T-helper 2 cell treated with Interferon-gamma antibody and Interleukin-4, amounts not matched to agents 100 ng/mL and 5 ng/mL, for 36 hours (primary cell): ENCODE results near the gene GPR156. TPM values are rescaled to one million over a fixed set of nuclear protein-coding genes. Genes with fewer than 3 reads are reported as not detected.
"Not testable (repeated sequence)": the region's sequence is repeated elsewhere in the genome, so short reads cannot be mapped to it uniquely, and the experiment has no call there.

Experiments used
- intact Hi-C: fragments of 100-400 bp; cut with micrococcal nuclease; formaldehyde crosslinking; loops from one replicate; pipeline ENCODE4 v1.15.1; 2023
- total RNA-seq: library from RNA; stranded (reverse); gene quantifications from 2 replicates; pipeline ENCODE4 v1.2.3, GENCODE V29; 2022

GPR156 gene
- total RNA-seq, 1 donor from 2014 or later = not detected

- intact Hi-C loops = no loop called here
Measured at GRCh38 chr3:120274739-120275167, 10.3 kb downstream of the GPR156 start.

GRCh38 chr3:120272286-120272685, 12.7 kb downstream of the GPR156 start:
- intact Hi-C loops = no loop called here

GRCh38 chr3:120265989-120266388, 19.0 kb downstream of the GPR156 start:
- intact Hi-C loops = no loop called here

GRCh38 chr3:120264963-120265362, 20.1 kb downstream of the GPR156 start:
- intact Hi-C loops = no loop called here

GRCh38 chr3:120263792-120264191, 21.2 kb downstream of the GPR156 start:
- intact Hi-C loops = no loop called here

GRCh38 chr3:120258009-120258408, 27.0 kb downstream of the GPR156 start:
- intact Hi-C loops = no loop called here

- intact Hi-C loops = loop anchor here (2.0 to 10.0 kb wide), 3 partner anchors 103 to 549 kb away; partner anchors contain the start of gene LRRC58
Measured at GRCh38 chr3:120245386-120245785, 39.6 kb downstream of the GPR156 start.

GRCh38 chr3:120244834-120245225, 40.2 kb downstream of the GPR156 start:
- intact Hi-C loops = loop anchor here (1.0 to 10.0 kb wide), 6 partner anchors 104 to 550 kb away; partner anchors contain the start of gene LRRC58

GRCh38 chr3:120239644-120240043, 45.4 kb downstream of the GPR156 start:
- intact Hi-C loops = loop anchor here (5.0 to 10.0 kb wide), 2 partner anchors 347 to 555 kb away; no protein-coding TSS in a partner anchor

GRCh38 chr3:120227710-120228347, 57.2 kb downstream of the GPR156 start:
- intact Hi-C loops = no loop called here

- intact Hi-C loops = no loop called here
Measured at GRCh38 chr3:120224237-120224636, 60.8 kb downstream of the GPR156 start.

- intact Hi-C loops = no loop called here
Measured at GRCh38 chr3:120218981-120219380, 66.0 kb downstream of the GPR156 start.

- intact Hi-C loops = not testable (repeated sequence)
Measured at GRCh38 chr3:120216633-120217032, 68.4 kb downstream of the GPR156 start.

GRCh38 chr3:120214176-120214575, 70.8 kb downstream of the GPR156 start:
- intact Hi-C loops = no loop called here

- intact Hi-C loops = no loop called here
Measured at GRCh38 chr3:120212505-120212904, 72.5 kb downstream of the GPR156 start.

GRCh38 chr3:120209425-120209824, 75.6 kb downstream of the GPR156 start:
- intact Hi-C loops = no loop called here

- intact Hi-C loops = no loop called here
Measured at GRCh38 chr3:120204338-120204737, 80.7 kb downstream of the GPR156 start.

- intact Hi-C loops = no loop called here
Measured at GRCh38 chr3:120203621-120204020, 81.4 kb downstream of the GPR156 start.

- intact Hi-C loops = no loop called here
Measured at GRCh38 chr3:120203016-120203415, 82.0 kb downstream of the GPR156 start.

GRCh38 chr3:120202363-120202762, 82.7 kb downstream of the GPR156 start:
- intact Hi-C loops = no loop called here

GRCh38 chr3:120200493-120201235, 84.4 kb downstream of the GPR156 start:
- intact Hi-C loops = no loop called here

GRCh38 chr3:120198305-120198878, 86.6 kb downstream of the GPR156 start:
- intact Hi-C loops = loop anchor here (1.0 kb wide), 1 partner anchor 306 kb away; no protein-coding TSS in a partner anchor
